Measurements from ENCODE around the gene RAD52.

RAD52 gene

GRCh38 chr12:907413-908185, 41.9 kb downstream of the RAD52 start:
- TF ChIP-seq CTCF (IDR thresholded peaks at IDR 0.05; ENCODE audit: control extremely low read depth, extremely low read depth, low read depth, missing control alignments), result no peak
- DNase-seq (ENCODE audit: extremely low spot score), result no peak
- ChIA-PET POLR2A (interaction anchor here (0.6 kb wide), 1 partner anchor 91 kb away, joined by 4 read pairs; no protein-coding TSS in a partner anchor), CTCF (interaction anchor here (0.8 to 1.3 kb wide), 5 partner anchors 8 to 185 kb away, joined by 3 read pairs; no protein-coding TSS in a partner anchor)

GRCh38 chr12:906062-906585, 43.4 kb downstream of the RAD52 start:
- TF ChIP-seq CTCF (IDR thresholded peaks at IDR 0.05; ENCODE audit: control extremely low read depth, extremely low read depth, low read depth, missing control alignments), result no peak
- ChIA-PET POLR2A (no interaction called here), CTCF (interaction anchor here (1.3 to 1.8 kb wide), 5 partner anchors 10 to 77 kb away, joined by 3 to 8 read pairs (median 3); no protein-coding TSS in a partner anchor)
- DNase-seq (ENCODE audit: extremely low spot score), result no peak

- no peak for TF ChIP-seq CTCF (IDR thresholded peaks at IDR 0.05; ENCODE audit: control extremely low read depth, extremely low read depth, low read depth, missing control alignments)
- ChIA-PET POLR2A (no interaction called here), CTCF (interaction anchor here (1.3 to 1.8 kb wide), 5 partner anchors 11 to 76 kb away, joined by 3 to 8 read pairs (median 3); no protein-coding TSS in a partner anchor)
- DNase-seq (ENCODE audit: extremely low spot score), result no peak
Measured at GRCh38 chr12:905261-906031, 44.0 kb downstream of the RAD52 start.

GRCh38 chr12:904010-904414, 45.5 kb downstream of the RAD52 start:
- no peak for TF ChIP-seq CTCF (IDR thresholded peaks at IDR 0.05; ENCODE audit: control extremely low read depth, extremely low read depth, low read depth, missing control alignments)
- ChIA-PET CTCF (interaction anchor here (1.2 to 1.3 kb wide), 2 partner anchors 17 to 31 kb away, joined by 3 to 4 read pairs; no protein-coding TSS in a partner anchor), POLR2A (no interaction called here)
- no peak for DNase-seq (ENCODE audit: extremely low spot score)

GRCh38 chr12:903055-903454, 46.4 kb downstream of the RAD52 start:
- no peak for DNase-seq (ENCODE audit: extremely low spot score)
- POLR2A ChIA-PET, result no interaction called here
- TF ChIP-seq CTCF (IDR thresholded peaks at IDR 0.05; ENCODE audit: control extremely low read depth, extremely low read depth, low read depth, missing control alignments), result no peak
- CTCF ChIA-PET, result interaction anchor here (1.2 to 1.3 kb wide), 2 partner anchors 16 to 30 kb away, joined by 3 to 4 read pairs; no protein-coding TSS in a partner anchor

GRCh38 chr12:902581-902980, 46.9 kb downstream of the RAD52 start:
- no peak for TF ChIP-seq CTCF (IDR thresholded peaks at IDR 0.05; ENCODE audit: control extremely low read depth, extremely low read depth, low read depth, missing control alignments)
- ChIA-PET CTCF (no interaction called here), POLR2A (no interaction called here)
- DNase-seq (ENCODE audit: extremely low spot score), result no peak
